SK-N-SH treated with all-trans-retinoic acid at 6 μM for 48 hours (cell line): ENCODE measurements around the gene DLG2.

ENCODE experiments used
- ATAC-seq: fragments of 200-7000 bp; cut with Tn5 transposase; 3 replicates; pipeline ENCODE4 v1.9.1; 2020; ENCODE audit warnings: mild to moderate bottlenecking, moderate library complexity
- ARNTL ChIP-seq: fragments of 450-650 bp; formaldehyde crosslinking; IDR thresholded peaks from 2 replicates; pipeline ENCODE4 v1.5.0; 2020; ENCODE audit warnings: low read depth, mild to moderate bottlenecking, moderate library complexity, borderline replicate concordance
- BACH2 ChIP-seq: fragments of 250-450 bp; sonication (Bioruptor Pico); IDR thresholded peaks from 2 replicates; pipeline ENCODE4 v1.9.0; 2021; ENCODE audit warnings: mild to moderate bottlenecking, borderline replicate concordance
- CREB5 ChIP-seq: fragments of 250-450 bp; sonication (Bioruptor Pico); IDR thresholded peaks from 2 replicates; pipeline ENCODE4 v1.5.1; 2020; ENCODE audit warnings: low read depth, mild to moderate bottlenecking, moderate library complexity
- CSDC2 ChIP-seq: fragments of 250-450 bp; sonication (Bioruptor Pico); IDR thresholded peaks from 2 replicates; pipeline ENCODE4 v1.5.0; 2020; ENCODE audit warnings: mild to moderate bottlenecking, moderate library complexity
- ESRRG ChIP-seq: fragments of 250-450 bp; sonication (Bioruptor Pico); IDR thresholded peaks from 2 replicates; pipeline ENCODE4 v1.6.1; 2021; ENCODE audit warnings: mild to moderate bottlenecking
- GLIS3 ChIP-seq: fragments of 250-450 bp; sonication (Bioruptor Pico); IDR thresholded peaks from 2 replicates; pipeline ENCODE4 v1.5.0; 2020; ENCODE audit warnings: mild to moderate bottlenecking, moderate library complexity
- ISL1 ChIP-seq: fragments of 250-450 bp; sonication (Bioruptor Pico); IDR thresholded peaks from 2 replicates; pipeline ENCODE4 v2.1.2; 2022; ENCODE audit warnings: mild to moderate bottlenecking, moderate library complexity
- OSR1 ChIP-seq: fragments of 250-450 bp; sonication (Bioruptor Pico); IDR thresholded peaks from 2 replicates; pipeline ENCODE4 v1.8.0; 2022; ENCODE audit warnings: moderate library complexity, mild to moderate bottlenecking, inconsistent platforms
- POU6F1 ChIP-seq: fragments of 250-450 bp; sonication (Bioruptor Pico); IDR thresholded peaks from 2 replicates; pipeline ENCODE4 v1.8.0; 2021; ENCODE audit warnings: low read depth, mild to moderate bottlenecking, moderate library complexity, borderline replicate concordance
- PPARA ChIP-seq: fragments of 250-450 bp; sonication (Bioruptor Pico); IDR thresholded peaks from 2 replicates; pipeline ENCODE4 v1.5.0; 2020; ENCODE audit warnings: mild to moderate bottlenecking, borderline replicate concordance
- RARB ChIP-seq: fragments of 250-450 bp; sonication (Bioruptor Pico); IDR thresholded peaks from 2 replicates; pipeline ENCODE4 v1.8.0; 2021; ENCODE audit warnings: mild to moderate bottlenecking, moderate library complexity
- TCF4 ChIP-seq: fragments of 250-450 bp; sonication (Bioruptor Pico); IDR thresholded peaks from 2 replicates; pipeline ENCODE4 v1.8.0; 2021; ENCODE audit warnings: mild to moderate bottlenecking, moderate library complexity, borderline replicate concordance
- TOX ChIP-seq: fragments of 250-450 bp; sonication (Bioruptor Pico); IDR thresholded peaks from 2 replicates; pipeline ENCODE4 v1.8.0; 2021; ENCODE audit warnings: mild to moderate bottlenecking, moderate library complexity, borderline replicate concordance
- ZFP3 ChIP-seq: fragments of 250-450 bp; sonication (Bioruptor Pico); IDR thresholded peaks from 2 replicates; pipeline ENCODE4 v1.5.0; 2020; ENCODE audit warnings: mild to moderate bottlenecking, moderate library complexity
- ZFP30 ChIP-seq: fragments of 450-650 bp; formaldehyde crosslinking; IDR thresholded peaks from 2 replicates; pipeline ENCODE4 v1.5.0; 2022; ENCODE audit warnings: mild to moderate bottlenecking, moderate library complexity
- ZNF565 ChIP-seq: fragments of 450-650 bp; formaldehyde crosslinking; conservative IDR thresholded peaks from 2 replicates; pipeline ENCODE4 v1.5.0; 2020; ENCODE audit warnings: low read depth, mild to moderate bottlenecking, moderate library complexity
- ZNF8 ChIP-seq: fragments of 450-650 bp; formaldehyde crosslinking; IDR thresholded peaks from 2 replicates; pipeline ENCODE4 v1.5.0; 2020; ENCODE audit warnings: mild to moderate bottlenecking, moderate library complexity
- TF ChIP-seq, protein P1 (sequence below): fragments of 250-450 bp; sonication (Bioruptor Pico); IDR thresholded peaks from 2 replicates; pipeline ENCODE4 v1.8.0; 2020; ENCODE audit warnings: mild to moderate bottlenecking, moderate library complexity, borderline replicate concordance

The DLG2 gene

GRCh38 chr11:84419616-84420015 is 1207.5 kb downstream of the DLG2 start:
- ATAC-seq, result no peak
- no peak for TF ChIP-seq GLIS3
- no peak for TF ChIP-seq ARNTL (CRISPR knock-in tag)
- no peak for TF ChIP-seq ZFP3 (CRISPR knock-in tag)
- TF ChIP-seq CREB5 (CRISPR knock-in tag), result no peak
- TF ChIP-seq POU6F1, result no peak
- TF ChIP-seq CSDC2 (CRISPR knock-in tag), result no peak
- no peak for TF ChIP-seq ZNF565 (CRISPR knock-in tag)
- TF ChIP-seq, protein P1, sequence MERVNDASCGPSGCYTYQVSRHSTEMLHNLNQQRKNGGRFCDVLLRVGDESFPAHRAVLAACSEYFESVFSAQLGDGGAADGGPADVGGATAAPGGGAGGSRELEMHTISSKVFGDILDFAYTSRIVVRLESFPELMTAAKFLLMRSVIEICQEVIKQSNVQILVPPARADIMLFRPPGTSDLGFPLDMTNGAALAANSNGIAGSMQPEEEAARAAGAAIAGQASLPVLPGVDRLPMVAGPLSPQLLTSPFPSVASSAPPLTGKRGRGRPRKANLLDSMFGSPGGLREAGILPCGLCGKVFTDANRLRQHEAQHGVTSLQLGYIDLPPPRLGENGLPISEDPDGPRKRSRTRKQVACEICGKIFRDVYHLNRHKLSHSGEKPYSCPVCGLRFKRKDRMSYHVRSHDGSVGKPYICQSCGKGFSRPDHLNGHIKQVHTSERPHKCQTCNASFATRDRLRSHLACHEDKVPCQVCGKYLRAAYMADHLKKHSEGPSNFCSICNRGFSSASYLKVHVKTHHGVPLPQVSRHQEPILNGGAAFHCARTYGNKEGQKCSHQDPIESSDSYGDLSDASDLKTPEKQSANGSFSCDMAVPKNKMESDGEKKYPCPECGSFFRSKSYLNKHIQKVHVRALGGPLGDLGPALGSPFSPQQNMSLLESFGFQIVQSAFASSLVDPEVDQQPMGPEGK (CRISPR knock-in tag), result no peak
- no peak for TF ChIP-seq OSR1 (CRISPR knock-in tag)
- TF ChIP-seq RARB (CRISPR knock-in tag), result no peak
- TF ChIP-seq PPARA, result no peak

DNA sequence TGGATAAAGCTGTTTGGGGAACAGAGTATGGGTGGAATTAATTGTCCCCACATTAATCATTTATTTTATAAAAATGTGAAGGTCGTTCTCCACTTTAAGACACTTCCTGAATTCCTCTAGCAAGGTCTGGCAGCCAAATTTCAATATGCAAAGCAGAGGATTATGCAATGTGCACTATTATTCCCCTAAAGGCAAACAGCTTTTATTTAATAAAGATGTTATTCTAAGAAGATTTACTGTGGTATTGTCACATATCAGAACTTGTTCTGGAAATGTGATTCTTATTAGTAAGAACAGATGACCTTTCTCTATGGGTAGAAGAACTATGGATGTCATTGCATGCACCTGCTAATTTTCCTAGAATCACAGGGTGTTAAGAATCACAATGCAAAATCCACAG is 1212.2 kb downstream of the DLG2 start:
- no peak for TF ChIP-seq PPARA
- TF ChIP-seq ZNF8, result no peak
- no peak for TF ChIP-seq TCF4
- no peak for ATAC-seq

GRCh38 chr11:84413549-84413948 is 1213.6 kb downstream of the DLG2 start:
- TF ChIP-seq TOX (CRISPR knock-in tag), result no peak
- TF ChIP-seq OSR1 (CRISPR knock-in tag), result no peak
- TF ChIP-seq POU6F1, result no peak
- TF ChIP-seq ZFP30 (CRISPR knock-in tag), result no peak
- TF ChIP-seq ESRRG (CRISPR knock-in tag), result no peak
- TF ChIP-seq RARB (CRISPR knock-in tag), result no peak
- TF ChIP-seq BACH2, result no peak
- TF ChIP-seq GLIS3, result no peak
- ATAC-seq, result no peak

GRCh38 chr11:84412862-84413261 is 1214.3 kb downstream of the DLG2 start:
- TF ChIP-seq, protein P1 (CRISPR knock-in tag), result no peak
- TF ChIP-seq RARB (CRISPR knock-in tag) (no peak), GLIS3 (no peak), CREB5 (CRISPR knock-in tag) (no peak), CSDC2 (CRISPR knock-in tag) (no peak), ISL1 (no peak)
- no peak for ATAC-seq
